ENCODE data around the gene NDRG2.
"Not testable (repeated sequence)": the region's sequence is repeated elsewhere in the genome, so short reads cannot be mapped to it uniquely, and the experiment has no call there.

NDRG2 gene

GRCh38 chr14:20985650-20986049, 39.2 kb downstream of the NDRG2 start:
- TF ChIP-seq SPI1 (IDR thresholded peaks at IDR 0.05; ENCODE audit: borderline replicate concordance, low read depth) = peak; percentile 66; the same call in 1 of the 2 replicates
- not testable (repeated sequence) for H3K27me3 ChIP-seq (ENCODE audit: insufficient read depth, poor library complexity, severe bottlenecking); H3K4me3 ChIP-seq (replicated peaks; ENCODE audit: insufficient read depth, low read length)
- DNase-seq (ENCODE audit: low read depth in 1 of 2, low spot score in 1 of 2) = peak; percentile 14 to 43
- peak overlapping the region; percentile 14; the same call in 1 of the 2 replicates for H3K27ac ChIP-seq (replicated peaks)

- Histone ChIP-seq H3K27ac (replicated peaks) (no peak overlapping the region), H3K4me3 (replicated peaks; ENCODE audit: insufficient read depth, low read length) (no peak overlapping the region), H3K27me3 (ENCODE audit: insufficient read depth, poor library complexity, severe bottlenecking) (no peaks in the 10 kb centered on the region)
- DNase-seq (ENCODE audit: low read depth in 1 of 2, low spot score in 1 of 2) = no peak
- TF ChIP-seq POLR2AphosphoS5 (IDR thresholded peaks at IDR 0.05; ENCODE audit: low read depth) (no peak), SPI1 (IDR thresholded peaks at IDR 0.05; ENCODE audit: borderline replicate concordance, low read depth) (no peak), GABPA (IDR thresholded peaks at IDR 0.05; ENCODE audit: low read depth) (no peak)
- TF ChIP-seq, protein P1, sequence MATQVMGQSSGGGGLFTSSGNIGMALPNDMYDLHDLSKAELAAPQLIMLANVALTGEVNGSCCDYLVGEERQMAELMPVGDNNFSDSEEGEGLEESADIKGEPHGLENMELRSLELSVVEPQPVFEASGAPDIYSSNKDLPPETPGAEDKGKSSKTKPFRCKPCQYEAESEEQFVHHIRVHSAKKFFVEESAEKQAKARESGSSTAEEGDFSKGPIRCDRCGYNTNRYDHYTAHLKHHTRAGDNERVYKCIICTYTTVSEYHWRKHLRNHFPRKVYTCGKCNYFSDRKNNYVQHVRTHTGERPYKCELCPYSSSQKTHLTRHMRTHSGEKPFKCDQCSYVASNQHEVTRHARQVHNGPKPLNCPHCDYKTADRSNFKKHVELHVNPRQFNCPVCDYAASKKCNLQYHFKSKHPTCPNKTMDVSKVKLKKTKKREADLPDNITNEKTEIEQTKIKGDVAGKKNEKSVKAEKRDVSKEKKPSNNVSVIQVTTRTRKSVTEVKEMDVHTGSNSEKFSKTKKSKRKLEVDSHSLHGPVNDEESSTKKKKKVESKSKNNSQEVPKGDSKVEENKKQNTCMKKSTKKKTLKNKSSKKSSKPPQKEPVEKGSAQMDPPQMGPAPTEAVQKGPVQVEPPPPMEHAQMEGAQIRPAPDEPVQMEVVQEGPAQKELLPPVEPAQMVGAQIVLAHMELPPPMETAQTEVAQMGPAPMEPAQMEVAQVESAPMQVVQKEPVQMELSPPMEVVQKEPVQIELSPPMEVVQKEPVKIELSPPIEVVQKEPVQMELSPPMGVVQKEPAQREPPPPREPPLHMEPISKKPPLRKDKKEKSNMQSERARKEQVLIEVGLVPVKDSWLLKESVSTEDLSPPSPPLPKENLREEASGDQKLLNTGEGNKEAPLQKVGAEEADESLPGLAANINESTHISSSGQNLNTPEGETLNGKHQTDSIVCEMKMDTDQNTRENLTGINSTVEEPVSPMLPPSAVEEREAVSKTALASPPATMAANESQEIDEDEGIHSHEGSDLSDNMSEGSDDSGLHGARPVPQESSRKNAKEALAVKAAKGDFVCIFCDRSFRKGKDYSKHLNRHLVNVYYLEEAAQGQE (IDR thresholded peaks at IDR 0.05; ENCODE audit: insufficient replicate concordance, low read depth) = no peak
- TF ChIP-seq, protein P2, sequence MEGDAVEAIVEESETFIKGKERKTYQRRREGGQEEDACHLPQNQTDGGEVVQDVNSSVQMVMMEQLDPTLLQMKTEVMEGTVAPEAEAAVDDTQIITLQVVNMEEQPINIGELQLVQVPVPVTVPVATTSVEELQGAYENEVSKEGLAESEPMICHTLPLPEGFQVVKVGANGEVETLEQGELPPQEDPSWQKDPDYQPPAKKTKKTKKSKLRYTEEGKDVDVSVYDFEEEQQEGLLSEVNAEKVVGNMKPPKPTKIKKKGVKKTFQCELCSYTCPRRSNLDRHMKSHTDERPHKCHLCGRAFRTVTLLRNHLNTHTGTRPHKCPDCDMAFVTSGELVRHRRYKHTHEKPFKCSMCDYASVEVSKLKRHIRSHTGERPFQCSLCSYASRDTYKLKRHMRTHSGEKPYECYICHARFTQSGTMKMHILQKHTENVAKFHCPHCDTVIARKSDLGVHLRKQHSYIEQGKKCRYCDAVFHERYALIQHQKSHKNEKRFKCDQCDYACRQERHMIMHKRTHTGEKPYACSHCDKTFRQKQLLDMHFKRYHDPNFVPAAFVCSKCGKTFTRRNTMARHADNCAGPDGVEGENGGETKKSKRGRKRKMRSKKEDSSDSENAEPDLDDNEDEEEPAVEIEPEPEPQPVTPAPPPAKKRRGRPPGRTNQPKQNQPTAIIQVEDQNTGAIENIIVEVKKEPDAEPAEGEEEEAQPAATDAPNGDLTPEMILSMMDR (IDR thresholded peaks at IDR 0.05; ENCODE audit: insufficient read depth, low read length) = no peak
Observed at GRCh38 chr14:20982646-20983369, 42.1 kb downstream of the NDRG2 start.

DNA sequence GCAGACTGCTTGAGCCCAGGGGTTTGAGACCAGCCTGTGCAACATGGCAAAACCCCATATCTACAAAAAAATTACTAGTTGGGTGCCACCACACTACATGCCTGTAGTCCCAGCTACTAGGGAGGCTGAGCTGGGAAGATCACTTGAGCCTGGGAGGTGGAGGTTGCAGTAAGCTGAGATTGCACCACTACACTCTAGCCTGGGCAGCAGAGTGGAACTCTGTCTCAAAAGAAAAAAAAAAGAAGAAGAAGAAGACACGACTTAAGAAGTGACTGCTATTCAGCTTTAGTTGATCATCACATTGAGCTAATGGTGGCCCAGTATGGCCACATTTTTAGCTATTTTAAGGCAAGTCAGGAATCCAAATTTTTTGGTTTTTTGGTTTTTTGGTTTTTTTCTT, 44.0 kb downstream of the NDRG2 start:
- TF ChIP-seq, protein P2 (IDR thresholded peaks at IDR 0.05; ENCODE audit: insufficient read depth, low read length) = no peak
- TF ChIP-seq GABPA (IDR thresholded peaks at IDR 0.05; ENCODE audit: low read depth) (no peak), POLR2AphosphoS5 (IDR thresholded peaks at IDR 0.05; ENCODE audit: low read depth) (no peak), SPI1 (IDR thresholded peaks at IDR 0.05; ENCODE audit: borderline replicate concordance, low read depth) (no peak)
- TF ChIP-seq, protein P1 (IDR thresholded peaks at IDR 0.05; ENCODE audit: insufficient replicate concordance, low read depth) = no peak

GRCh38 chr14:20978687-20979086, 46.2 kb downstream of the NDRG2 start:
- no peak overlapping the region for H3K27ac ChIP-seq (replicated peaks)
- no peak overlapping the region for H3K4me3 ChIP-seq (replicated peaks; ENCODE audit: insufficient read depth, low read length)
- DNase-seq (ENCODE audit: low read depth in 1 of 2, low spot score in 1 of 2) = no peak
- TF ChIP-seq, protein P2 (IDR thresholded peaks at IDR 0.05; ENCODE audit: insufficient read depth, low read length) = no peak
- TF ChIP-seq GABPA (IDR thresholded peaks at IDR 0.05; ENCODE audit: low read depth) = no peak
- no peak for TF ChIP-seq SPI1 (IDR thresholded peaks at IDR 0.05; ENCODE audit: borderline replicate concordance, low read depth)
- TF ChIP-seq, protein P1 (IDR thresholded peaks at IDR 0.05; ENCODE audit: insufficient replicate concordance, low read depth) = no peak
- TF ChIP-seq POLR2AphosphoS5 (IDR thresholded peaks at IDR 0.05; ENCODE audit: low read depth) = no peak
- H3K27me3 ChIP-seq (ENCODE audit: insufficient read depth, poor library complexity, severe bottlenecking) = no peaks in the 10 kb centered on the region

More for the DNA sequence above, 44.0 kb downstream of the NDRG2 start:
- Histone ChIP-seq H3K27me3 (ENCODE audit: insufficient read depth, poor library complexity, severe bottlenecking) (no peaks in the 10 kb centered on the region), H3K27ac (replicated peaks) (no peak overlapping the region), H3K4me3 (replicated peaks; ENCODE audit: insufficient read depth, low read length) (no peak overlapping the region)
- DNase-seq (ENCODE audit: low read depth in 1 of 2, low spot score in 1 of 2) = no peak

Data from HL-60 (cell line).